Stimulated activated CD8-positive, alpha-beta memory T cell treated with anti-CD3 and anti-CD28 coated beads, Interleukin-12 subunit alpha, Interleukin-12 subunit beta, amount 100 ng/mL, for 1 hour (primary cell): ENCODE results near the gene DPYD.

Experiments
- DNase-seq: peaks from one replicate; pipeline ENCODE4 v3.0.0-alpha.2; 2020; ENCODE audit warnings: low read depth

DPYD gene

GRCh38 chr1:97202481-97203380 lies 718.1 kb downstream of the DPYD start:
- no peak for DNase-seq

GRCh38 chr1:97201641-97202040 lies 719.2 kb downstream of the DPYD start:
- no peak for DNase-seq

DNA sequence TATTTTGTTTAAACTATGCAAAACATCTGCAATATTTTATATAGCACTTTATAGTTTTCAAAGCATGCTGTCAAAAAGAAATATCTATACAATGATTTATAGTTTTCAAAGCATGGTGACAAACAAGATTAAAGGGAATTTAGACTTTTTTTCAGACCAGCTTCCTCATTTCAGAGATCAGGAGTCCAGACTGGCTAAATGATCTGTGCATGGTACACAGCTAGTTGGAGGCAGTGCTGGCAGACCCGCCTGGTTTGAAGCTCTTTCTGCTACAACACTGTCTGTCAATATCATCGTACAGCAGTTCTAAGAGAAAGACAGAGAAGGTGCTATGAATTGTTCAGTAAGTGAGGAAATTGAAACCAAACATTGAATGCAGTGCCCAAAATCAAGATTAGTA lies 720.2 kb downstream of the DPYD start:
- DNase-seq: no peak

GRCh38 chr1:97196825-97197516 lies 723.9 kb downstream of the DPYD start:
- no peak for DNase-seq

GRCh38 chr1:97192872-97193572 lies 727.8 kb downstream of the DPYD start:
- no peak for DNase-seq

DNA sequence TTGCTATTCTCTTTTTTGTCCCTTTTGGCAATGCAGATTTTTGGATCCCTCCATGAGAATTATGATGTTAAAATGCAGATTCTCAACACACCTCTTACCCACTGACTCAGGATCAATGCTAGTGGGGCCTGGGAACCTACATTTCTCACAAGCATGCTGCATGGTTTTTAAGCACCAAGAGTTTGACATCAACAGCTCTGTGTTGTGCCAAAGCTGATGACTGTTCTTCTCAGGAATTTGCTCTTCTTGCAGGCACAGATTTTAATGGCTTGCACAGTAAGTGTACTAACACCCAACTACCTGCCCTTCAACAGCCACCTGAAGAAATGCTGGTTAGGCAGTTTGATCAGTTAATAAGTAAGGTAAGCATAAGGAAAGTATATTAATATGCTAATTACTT lies 730.5 kb downstream of the DPYD start:
- DNase-seq: no peak

DNA sequence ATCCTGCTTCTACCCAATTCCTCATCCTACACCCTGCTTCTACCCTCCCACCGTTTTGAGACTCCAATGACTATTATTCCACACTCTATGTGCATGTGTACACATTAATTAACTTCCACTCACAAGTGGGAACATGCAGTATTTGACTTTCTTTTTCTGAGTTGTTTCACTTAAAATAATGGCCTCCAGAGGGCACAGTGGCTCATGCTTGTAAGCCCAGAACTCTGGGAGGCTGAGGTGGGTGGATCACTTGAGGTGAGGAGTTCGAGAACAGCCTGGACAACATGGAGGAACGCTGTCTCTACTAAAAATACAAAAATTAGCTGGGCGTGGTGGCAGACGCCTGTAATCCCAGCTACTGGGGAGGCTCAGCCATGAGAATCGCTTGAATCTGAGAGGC lies 734.5 kb downstream of the DPYD start:
- DNase-seq: no peak

DNA sequence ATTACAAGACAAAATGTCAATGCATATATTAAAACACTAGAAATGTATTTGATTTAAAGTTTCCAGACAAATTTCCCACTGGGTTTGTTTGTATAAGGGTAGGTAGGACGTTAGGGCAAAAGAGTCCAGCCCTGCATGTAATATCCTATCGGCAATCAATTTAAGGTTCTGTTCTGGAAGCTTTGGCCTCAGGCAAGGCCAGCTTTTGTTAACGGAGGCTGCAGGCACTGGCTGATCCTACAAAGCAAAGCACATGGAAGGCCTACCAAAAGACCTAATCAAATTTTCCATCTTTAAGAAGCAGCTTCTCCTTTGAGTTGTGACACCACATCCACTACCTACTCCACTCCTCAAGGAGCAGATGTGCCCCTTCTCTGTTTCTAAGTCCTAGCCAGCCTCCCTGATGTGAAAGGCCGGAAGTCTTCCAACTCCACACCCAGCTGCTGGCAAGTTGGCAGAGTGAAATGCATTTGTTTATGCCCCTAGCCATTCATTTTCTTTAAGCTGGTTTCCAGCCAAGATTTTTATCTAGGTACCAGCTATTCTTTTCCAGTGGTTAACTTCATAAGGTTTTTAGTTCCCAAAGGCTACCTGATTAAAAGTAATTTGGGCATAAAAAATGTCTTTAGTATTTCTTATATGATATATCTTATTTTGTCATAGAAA lies 746.7 kb downstream of the DPYD start:
- no peak for DNase-seq

- DNase-seq: no peak
These were observed 750.5 kb downstream of the DPYD start for GRCh38 chr1:97170300-97170699.

GRCh38 chr1:97168056-97168455 lies 752.8 kb downstream of the DPYD start:
- no peak for DNase-seq

GRCh38 chr1:97167246-97167645 lies 753.6 kb downstream of the DPYD start:
- DNase-seq: no peak

GRCh38 chr1:97166626-97167025 lies 754.2 kb downstream of the DPYD start:
- DNase-seq: no peak

DNA sequence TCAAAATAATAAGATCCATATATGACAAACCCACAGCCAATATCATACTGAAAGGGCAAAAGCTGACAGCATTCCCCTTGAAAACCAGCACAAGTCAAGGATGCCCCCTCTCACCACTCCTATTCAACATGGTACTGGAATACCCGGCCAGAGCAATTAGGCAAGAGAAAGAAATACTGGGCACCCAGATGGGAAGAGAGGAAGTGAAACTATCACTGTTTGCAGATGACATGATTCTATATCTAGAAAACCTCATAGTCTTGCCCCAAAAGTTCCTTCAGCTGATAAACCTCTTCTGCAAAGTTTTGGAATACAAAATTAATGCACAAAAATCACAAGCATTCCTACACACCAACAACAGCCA lies 756.6 kb downstream of the DPYD start:
- no peak for DNase-seq

GRCh38 chr1:97163591-97164275 lies 757.1 kb downstream of the DPYD start:
- no peak for DNase-seq

DNA sequence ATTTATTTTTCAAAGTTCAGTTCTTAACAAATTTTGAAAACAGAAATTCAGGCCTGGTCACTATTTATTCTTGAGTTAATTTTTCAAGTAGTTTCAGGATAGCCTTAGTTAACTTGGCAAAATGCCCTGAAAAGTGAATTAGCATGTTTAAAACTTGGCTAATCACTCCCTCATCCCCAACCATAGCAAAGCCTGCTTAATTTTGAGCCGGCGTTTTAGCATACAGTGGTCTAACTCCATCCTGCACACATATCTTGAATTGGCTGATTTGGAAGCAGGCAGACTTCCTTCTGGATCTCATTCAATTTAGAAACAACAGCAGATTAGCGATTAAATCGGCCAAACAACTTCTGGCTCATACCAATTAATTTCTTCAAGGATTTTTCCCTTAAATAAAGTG lies 760.0 kb downstream of the DPYD start:
- no peak for DNase-seq

GRCh38 chr1:97159342-97159741 lies 761.5 kb downstream of the DPYD start:
- no peak for DNase-seq

DNA sequence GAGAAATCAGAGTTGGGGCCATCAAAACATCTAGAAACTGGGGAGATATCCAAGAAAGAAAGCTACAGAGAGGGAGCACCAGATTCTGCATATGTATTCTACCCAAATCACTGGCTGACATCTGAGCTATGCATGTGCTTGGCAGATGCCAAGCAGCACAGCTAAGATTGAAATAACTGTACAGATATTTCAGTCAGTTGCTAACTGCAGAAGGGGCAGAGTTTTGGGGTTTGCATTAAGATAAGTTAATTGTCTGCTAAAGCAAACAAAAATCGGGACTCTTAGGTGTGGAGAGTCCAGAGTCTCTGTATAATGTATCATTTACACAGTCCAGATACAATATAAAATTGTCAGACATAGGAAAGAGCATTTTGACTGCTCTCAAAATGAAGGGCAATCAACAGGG lies 762.1 kb downstream of the DPYD start:
- no peak for DNase-seq

DNA sequence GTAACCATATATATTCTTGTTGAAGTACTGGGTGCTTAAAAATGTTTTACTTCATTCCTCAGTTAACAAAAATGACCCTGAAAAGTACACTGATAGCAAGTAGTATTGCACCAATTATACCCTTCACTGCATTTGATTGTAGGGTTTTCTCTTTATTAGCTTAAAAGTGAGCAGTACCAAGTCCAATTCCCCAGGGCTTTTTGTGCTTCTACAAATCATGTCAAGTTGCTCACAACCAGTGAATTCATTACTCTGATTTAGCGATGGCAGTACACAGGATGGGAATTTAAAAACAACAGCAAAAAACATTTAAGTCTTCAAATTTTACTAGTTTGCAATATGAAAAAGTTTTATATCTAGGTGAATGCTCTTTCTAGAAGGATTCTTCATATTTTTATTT lies 762.8 kb downstream of the DPYD start:
- DNase-seq: no peak

- no peak for DNase-seq
These were observed 769.2 kb downstream of the DPYD start for GRCh38 chr1:97151651-97152050.

- no peak for DNase-seq
These were observed 775.4 kb downstream of the DPYD start for GRCh38 chr1:97145321-97145956.

- DNase-seq: no peak
These were observed 776.3 kb downstream of the DPYD start for GRCh38 chr1:97144527-97144926.
